MM.1S (cell line): ENCODE measurements around the gene STK39.

Source experiments
- CTCF ChIP-seq: fragments of 300-600 bp; sonication (generic); IDR thresholded peaks from 2 replicates; pipeline ENCODE4 v1.5.1; 2016; ENCODE audit warnings: antibody characterized with exemption, low read length, mixed read lengths
- EZH2 ChIP-seq: fragments of 300-600 bp; sonication (generic); optimal IDR thresholded peaks from 2 replicates; pipeline ENCODE3; 2017; ENCODE audit warnings: low read depth, mild to moderate bottlenecking, antibody characterized with exemption, low read length, mixed read lengths

- no peak for TF ChIP-seq CTCF
- no peak for TF ChIP-seq EZH2
Measured at GRCh38 chr2:168210895-168211570, 36.4 kb downstream of the STK39 start.
